A204.1 (cell line): ENCODE results near the gene FURIN.
"Not testable (repeated sequence)": the region's sequence is repeated elsewhere in the genome, so short reads cannot be mapped to it uniquely, and the experiment has no call there.

Experiments used
- FAIRE-seq: peaks from 2 replicates; lab custom pipeline; 2012; peaks lifted over from hg19 to GRCh38; lab: Jason Lieb, UNC

FURIN gene

GRCh38 chr15:90883526-90883975 lies 15.2 kb downstream of the FURIN start:
- no peak for FAIRE-seq

DNA sequence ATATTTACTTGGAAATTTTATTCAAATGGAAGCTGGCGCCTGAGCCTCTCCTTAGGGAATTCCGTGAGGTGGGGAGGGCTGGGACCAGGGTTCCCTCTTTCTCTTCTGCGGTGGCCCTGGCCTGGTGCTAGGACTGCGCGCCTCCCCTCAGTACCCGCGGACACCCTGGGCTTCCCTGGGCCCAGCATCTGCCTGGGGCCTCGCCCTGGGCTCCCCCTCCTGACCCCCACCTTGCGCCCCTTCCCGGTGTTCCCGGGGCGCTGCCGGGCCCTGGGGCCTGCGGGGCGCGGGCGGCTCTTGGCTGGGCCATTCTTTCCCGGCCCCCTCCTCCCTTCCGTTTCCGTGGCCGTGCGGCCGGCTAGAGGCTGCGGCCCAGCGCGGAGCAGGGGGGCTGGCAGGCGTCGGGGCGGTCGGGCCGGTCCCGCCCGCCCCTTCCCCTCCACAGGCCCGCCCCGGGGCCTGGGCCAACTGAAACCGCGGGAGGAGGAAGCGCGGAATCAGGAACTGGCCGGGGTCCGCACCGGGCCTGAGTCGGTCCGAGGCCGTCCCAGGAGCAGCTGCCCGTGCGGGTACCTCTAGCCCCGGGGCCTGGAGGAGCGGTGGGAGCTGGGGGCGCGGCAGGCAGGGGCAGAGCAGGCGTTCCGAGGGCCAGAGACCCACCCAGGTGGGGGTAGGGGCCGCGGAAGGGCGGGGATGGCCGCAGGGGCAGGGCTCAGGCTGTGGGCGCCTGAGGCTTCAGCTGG lies 15.8 kb downstream of the FURIN start, which contains the start of gene FES:
TSS of gene FES (plus strand) at position 529 of the 743 bp plus-strand sequence. CDS start 542 bp downstream, outside the sequence.
- FAIRE-seq, result no peak

DNA sequence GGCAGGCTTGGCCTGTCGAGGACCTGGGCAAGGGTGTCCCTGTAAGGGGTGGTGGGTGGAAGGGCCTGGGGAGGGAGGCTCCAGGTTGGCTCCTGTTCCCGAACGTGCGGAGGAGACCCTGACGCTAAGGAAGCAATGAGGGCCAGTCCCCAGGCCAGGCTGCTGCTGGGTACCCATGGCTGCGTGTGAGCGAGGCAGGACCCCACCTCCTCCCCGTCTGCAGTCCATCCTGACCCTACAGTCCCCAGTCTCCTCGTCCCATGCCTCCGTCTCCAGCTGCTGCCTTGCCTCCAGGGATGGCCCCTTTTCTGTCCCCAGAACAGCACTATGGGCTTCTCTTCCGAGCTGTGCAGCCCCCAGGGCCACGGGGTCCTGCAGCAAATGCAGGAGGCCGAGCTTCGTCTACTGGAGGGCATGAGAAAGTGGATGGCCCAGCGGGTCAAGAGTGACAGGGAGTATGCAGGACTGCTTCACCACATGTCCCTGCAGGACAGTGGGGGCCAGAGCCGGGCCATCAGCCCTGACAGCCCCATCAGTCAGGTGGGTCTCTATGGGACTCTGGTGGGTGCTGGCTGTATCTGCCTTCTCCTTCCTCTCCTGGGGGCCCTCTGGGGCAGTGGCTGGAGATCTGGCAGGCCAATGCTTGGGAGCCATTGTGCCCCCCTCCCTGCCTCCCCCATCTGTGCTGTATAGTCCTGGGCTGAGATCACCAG lies 16.5 kb downstream of the FURIN start:
- FAIRE-seq, result no peak

DNA sequence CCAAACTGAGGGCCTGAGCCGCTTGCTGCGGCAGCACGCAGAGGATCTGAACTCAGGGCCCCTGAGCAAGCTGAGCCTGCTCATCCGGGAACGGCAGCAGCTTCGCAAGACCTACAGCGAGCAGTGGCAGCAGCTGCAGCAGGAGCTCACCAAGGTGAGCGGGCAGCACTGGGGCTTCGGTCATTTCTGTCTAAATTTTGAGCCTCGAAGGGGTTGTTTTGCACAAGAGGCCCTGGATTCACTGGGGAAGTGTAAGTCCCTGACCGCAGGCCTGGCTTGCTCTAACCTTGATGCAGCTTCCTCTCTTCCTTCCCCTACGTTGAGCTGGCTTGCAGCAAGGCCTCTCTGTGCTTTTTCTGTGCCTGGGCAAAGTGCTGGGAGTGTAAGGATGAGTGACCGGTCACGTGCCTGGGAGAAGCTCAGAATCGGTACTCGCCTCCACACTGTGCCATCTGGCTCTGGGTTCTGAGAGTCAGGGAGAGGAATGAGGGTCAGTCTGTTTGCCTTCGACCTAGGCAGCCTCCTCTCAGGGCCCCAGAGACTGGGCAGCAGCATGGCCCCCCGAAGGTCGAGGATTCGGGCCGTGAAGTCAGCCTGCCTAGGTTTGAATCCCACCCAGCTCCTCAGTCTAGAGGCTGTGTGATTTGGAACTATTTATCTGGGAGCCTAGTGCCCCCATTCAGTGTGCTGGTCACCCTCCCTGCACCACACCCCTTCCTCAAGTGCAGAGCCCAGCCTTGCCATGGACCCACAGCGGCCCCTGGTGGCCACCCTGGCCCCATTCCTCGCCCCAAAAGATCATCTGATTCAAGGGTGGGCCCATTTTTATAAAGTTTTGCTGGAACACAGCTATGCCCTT lies 17.3 kb downstream of the FURIN start:
- no peak for FAIRE-seq

GRCh38 chr15:90886291-90886614 lies 17.9 kb downstream of the FURIN start:
- no peak for FAIRE-seq

- no peak for FAIRE-seq
These were observed 18.7 kb downstream of the FURIN start for GRCh38 chr15:90887037-90887481.

DNA sequence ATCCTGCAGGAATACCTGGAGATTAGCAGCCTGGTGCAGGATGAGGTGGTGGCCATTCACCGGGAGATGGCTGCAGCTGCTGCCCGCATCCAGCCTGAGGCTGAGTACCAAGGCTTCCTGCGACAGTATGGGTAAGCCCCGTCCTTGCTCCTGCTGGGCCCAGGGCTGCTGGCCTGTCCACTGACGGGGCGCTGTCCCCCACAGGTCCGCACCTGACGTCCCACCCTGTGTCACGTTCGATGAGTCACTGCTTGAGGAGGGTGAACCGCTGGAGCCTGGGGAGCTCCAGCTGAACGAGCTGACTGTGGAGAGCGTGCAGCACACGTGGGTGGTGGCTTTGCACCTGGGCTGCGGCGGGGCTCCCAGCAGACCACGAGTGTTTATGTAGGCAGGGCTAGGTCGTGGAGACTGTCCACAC lies 20.9 kb downstream of the FURIN start:
- no peak for FAIRE-seq

DNA sequence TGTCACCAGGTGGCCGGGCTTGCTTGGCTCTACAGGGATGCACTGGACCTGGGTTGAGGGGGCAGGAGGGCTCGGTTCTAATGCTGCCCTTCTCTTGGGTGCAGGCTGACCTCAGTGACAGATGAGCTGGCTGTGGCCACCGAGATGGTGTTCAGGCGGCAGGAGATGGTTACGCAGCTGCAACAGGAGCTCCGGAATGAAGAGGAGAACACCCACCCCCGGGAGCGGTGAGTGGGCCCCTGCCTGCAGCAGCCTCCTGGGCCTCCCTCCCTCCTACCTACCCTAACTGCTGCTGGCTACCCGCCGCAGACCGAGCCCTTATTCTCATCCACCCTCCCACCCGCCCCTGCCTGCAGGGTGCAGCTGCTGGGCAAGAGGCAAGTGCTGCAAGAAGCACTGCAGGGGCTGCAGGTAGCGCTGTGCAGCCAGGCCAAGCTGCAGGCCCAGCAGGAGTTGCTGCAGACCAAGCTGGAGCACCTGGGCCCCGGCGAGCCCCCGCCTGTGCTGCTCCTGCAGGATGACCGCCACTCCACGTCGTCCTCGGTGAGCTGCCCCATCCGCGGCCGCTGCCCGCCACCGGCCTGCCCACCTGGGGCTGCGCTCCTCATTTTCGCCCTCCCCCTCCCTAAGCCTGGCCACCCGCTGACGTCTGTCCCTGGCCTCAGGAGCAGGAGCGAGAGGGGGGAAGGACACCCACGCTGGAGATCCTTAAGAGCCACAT lies 21.5 kb downstream of the FURIN start:
- FAIRE-seq, result no peak

GRCh38 chr15:90890839-90891238 lies 22.5 kb downstream of the FURIN start:
- no peak for FAIRE-seq

DNA sequence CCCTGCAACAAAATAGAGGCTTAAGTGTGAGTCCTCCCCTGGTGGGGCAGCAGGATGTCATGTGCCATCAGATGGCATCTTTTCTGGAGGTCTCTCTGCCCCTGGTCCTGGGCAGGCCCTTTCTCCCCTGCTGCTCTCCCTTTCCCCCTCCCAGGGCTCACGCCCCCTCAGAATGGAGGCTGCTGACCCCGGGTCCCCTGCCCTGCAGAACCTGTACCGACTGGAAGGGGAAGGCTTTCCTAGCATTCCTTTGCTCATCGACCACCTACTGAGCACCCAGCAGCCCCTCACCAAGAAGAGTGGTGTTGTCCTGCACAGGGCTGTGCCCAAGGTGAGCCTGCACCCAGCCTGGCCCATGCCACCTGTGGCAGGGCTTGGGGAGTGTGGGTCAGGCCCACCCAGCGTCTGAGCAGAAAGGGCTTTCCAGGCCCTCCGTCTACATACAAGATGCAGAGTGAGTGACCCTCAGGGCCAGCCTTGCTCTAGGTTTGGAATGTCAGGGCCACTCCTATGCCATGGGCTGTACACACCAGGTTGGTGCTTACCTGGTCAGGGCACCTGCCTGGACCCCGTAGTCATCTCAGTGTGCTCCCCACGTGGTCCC lies 23.1 kb downstream of the FURIN start:
- FAIRE-seq, result no peak

DNA sequence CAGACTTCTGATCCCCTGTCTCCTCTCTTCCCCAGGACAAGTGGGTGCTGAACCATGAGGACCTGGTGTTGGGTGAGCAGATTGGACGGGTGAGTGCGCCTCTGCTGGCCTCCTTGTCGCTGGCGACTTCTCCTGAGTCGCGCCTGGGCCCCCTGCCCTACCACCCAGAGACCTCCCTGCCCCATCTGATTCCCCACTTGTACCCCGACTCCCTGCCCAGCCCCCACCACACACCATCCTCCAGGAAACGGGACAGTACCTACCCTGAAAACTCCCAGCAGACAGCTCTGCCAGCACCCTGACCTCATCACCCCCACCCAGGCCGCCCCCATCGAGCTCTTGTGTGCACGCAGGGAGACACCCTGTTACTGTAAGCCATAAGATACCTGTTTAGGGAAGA lies 23.6 kb downstream of the FURIN start:
- FAIRE-seq, result no peak

- FAIRE-seq, result no peak
These were observed 24.2 kb downstream of the FURIN start for GRCh38 chr15:90892498-90893174.

GRCh38 chr15:90893175-90894090 lies 25.0 kb downstream of the FURIN start:
- FAIRE-seq, result no peak

DNA sequence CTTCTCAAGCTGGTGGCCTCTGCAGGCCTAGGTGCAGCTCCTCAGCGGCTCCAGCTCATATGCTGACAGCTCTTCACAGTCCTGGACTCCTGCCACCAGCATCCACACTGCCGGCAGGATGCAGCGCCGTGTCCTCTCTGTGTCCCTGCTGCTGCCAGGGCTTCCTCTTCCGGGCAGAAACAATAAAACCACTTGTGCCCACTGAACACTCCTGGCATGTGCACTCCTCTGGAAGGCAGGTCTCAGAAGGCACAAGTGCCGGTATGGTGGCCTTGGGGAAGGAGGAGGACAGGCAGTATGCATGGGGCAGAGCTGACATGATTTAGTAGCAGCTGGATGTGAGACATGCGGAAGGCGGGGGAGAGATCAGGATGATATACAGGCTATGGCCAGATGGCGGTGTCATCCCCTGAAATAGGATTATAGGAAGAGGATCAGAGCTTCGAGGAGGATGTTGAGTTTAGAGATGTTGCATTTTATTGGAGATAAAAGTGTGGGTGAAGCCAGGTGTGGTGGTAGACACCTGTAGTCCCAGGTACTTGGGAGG lies 27.3 kb downstream of the FURIN start:
- no peak for FAIRE-seq

DNA sequence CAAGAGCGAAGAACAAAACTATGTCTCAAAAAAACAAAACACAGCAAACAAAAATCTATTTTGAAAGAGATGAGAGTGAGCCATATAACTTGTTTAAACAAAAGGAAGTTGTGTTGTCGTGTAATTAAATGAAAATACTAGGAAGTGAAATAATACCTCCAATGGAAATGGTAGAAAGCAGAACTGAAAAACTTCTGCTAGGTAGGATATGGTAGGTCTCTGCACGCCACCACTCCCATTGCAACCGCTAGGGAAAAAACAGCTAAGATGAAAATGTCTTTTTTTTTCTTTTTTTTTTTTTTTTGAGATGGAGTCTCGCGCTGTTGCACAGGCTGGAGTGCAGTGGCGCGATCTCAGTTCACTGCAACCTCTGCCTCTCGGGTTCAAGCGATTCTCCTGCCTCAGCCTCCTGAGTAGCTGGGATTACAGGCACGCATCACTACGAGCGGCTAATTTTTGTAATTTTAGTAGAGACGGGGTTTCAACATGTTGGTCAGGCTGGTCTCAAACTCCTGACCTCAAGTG lies 28.8 kb downstream of the FURIN start:
- not testable (repeated sequence) for FAIRE-seq

- no peak for FAIRE-seq
These were observed 33.0 kb downstream of the FURIN start for GRCh38 chr15:90901175-90902039.

GRCh38 chr15:90902040-90902839 lies 33.9 kb downstream of the FURIN start:
- FAIRE-seq, result no peak
